ENCODE data around the gene PFDN6. TPM values are rescaled to one million over a fixed set of nuclear protein-coding genes. Genes with fewer than 3 reads are reported as not detected.

PFDN6 gene
- total and polyA plus RNA-seq, 9 of the 15 experiments (the other 6 are each of a cell fraction or from before 2014, with no cell fraction given) = 6.8 to 475 (median 216) TPM

GRCh38 chr6:33251395-33252012 is 37.9 kb upstream of the PFDN6 start (continued):
- TF ChIP-seq TCF7L2 (IDR thresholded peaks at IDR 0.05; ENCODE audit: low read depth, low read length) = no peak
- TF ChIP-seq HDGF (IDR thresholded peaks at IDR 0.05) = 0 out of 2 replicates have a peak, but pooled peaks have one; percentile 22
- no peak for TF ChIP-seq NR4A1 (CRISPR knock-in tag; IDR thresholded peaks at IDR 0.05)
- 0 out of 2 replicates have a peak, but pooled peaks have one; percentile 19 for TF ChIP-seq NR4A1 (tag; IDR thresholded peaks at IDR 0.05)
- 0 out of 2 replicates have a peak, but pooled peaks have one; percentile 14 for TF ChIP-seq PHB2 (IDR thresholded peaks at IDR 0.05; ENCODE audit: low read depth)
- TF ChIP-seq MCM5 (IDR thresholded peaks at IDR 0.05; ENCODE audit: low read depth) = no peak
- TF ChIP-seq ARID1B (IDR thresholded peaks at IDR 0.05) = 0 out of 2 replicates have a peak, but pooled peaks have one; percentile 15
- peak; percentile 23 for TF ChIP-seq BRD9 (IDR thresholded peaks at IDR 0.05; ENCODE audit: low read depth, partially characterized antibody)
- TF ChIP-seq SMARCE1 (IDR thresholded peaks at IDR 0.05) = peak; percentile 37; the same call in 1 of the 2 replicates
- TF ChIP-seq SIN3A (IDR thresholded peaks at IDR 0.05; ENCODE audit: borderline replicate concordance in 2 of 2, control insufficient read depth in 1 of 2, low read depth in 2 of 2, low read length in 2 of 2) = no peak
- TF ChIP-seq, protein P1, sequence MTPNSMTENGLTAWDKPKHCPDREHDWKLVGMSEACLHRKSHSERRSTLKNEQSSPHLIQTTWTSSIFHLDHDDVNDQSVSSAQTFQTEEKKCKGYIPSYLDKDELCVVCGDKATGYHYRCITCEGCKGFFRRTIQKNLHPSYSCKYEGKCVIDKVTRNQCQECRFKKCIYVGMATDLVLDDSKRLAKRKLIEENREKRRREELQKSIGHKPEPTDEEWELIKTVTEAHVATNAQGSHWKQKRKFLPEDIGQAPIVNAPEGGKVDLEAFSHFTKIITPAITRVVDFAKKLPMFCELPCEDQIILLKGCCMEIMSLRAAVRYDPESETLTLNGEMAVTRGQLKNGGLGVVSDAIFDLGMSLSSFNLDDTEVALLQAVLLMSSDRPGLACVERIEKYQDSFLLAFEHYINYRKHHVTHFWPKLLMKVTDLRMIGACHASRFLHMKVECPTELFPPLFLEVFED (CRISPR knock-in tag; conservative IDR thresholded peaks at IDR 0.05) = peak; percentile 58; the same call in 1 of the 2 replicates
- TF ChIP-seq CTCF (IDR thresholded peaks at IDR 0.05 in 2 of 3, conservative IDR thresholded peaks at IDR 0.05 in 1 of 3; ENCODE audit: insufficient read depth in 2 of 3, low read depth in 1 of 3, low read length in 3 of 3) = peak; percentile 15 to 39 (median 23); a peak in 2 of 6 replicates
- TF ChIP-seq FOXA1 (IDR thresholded peaks at IDR 0.05; ENCODE audit: borderline replicate concordance) = no peak
- TF ChIP-seq HLTF (IDR thresholded peaks at IDR 0.05) = 0 out of 2 replicates have a peak, but pooled peaks have one; percentile 26
- TF ChIP-seq ARID2 (IDR thresholded peaks at IDR 0.05) = 0 out of 2 replicates have a peak, but pooled peaks have one; percentile 12
- no peak for TF ChIP-seq CEBPB (tag; IDR thresholded peaks at IDR 0.05)
- peak in 1 of 2 experiments; percentile 27; a peak in 1 of 4 replicates for TF ChIP-seq RAD21 (CRISPR knock-in tag; conservative IDR thresholded peaks at IDR 0.05 in 1 of 2, IDR thresholded peaks at IDR 0.05 in 1 of 2)

Data from K562 (cell line).